Renal cortical epithelial cell (primary cell): ENCODE results near the gene RNFT2. TPM values are rescaled to one million over a fixed set of nuclear protein-coding genes. Genes with fewer than 3 reads are reported as not detected.

Experiments used
- DNase-seq: peaks from one replicate; pipeline ENCODE4 v3.0.0-alpha.2; 2011; ENCODE audit warnings: low read depth
- total RNA-seq: library from RNA; depleted of rRNA; stranded (reverse); fragments of >200 nt; gene quantifications from 2 replicates; pipeline ENCODE4 v1.2.3, GENCODE V29; 2014

The RNFT2 gene
- total RNA-seq, 1 donor from 2014 or later: 5.6 TPM

- DNase-seq: no peak
These were observed 138.2 kb downstream of the RNFT2 start for GRCh38 chr12:116876151-116876869.

DNA sequence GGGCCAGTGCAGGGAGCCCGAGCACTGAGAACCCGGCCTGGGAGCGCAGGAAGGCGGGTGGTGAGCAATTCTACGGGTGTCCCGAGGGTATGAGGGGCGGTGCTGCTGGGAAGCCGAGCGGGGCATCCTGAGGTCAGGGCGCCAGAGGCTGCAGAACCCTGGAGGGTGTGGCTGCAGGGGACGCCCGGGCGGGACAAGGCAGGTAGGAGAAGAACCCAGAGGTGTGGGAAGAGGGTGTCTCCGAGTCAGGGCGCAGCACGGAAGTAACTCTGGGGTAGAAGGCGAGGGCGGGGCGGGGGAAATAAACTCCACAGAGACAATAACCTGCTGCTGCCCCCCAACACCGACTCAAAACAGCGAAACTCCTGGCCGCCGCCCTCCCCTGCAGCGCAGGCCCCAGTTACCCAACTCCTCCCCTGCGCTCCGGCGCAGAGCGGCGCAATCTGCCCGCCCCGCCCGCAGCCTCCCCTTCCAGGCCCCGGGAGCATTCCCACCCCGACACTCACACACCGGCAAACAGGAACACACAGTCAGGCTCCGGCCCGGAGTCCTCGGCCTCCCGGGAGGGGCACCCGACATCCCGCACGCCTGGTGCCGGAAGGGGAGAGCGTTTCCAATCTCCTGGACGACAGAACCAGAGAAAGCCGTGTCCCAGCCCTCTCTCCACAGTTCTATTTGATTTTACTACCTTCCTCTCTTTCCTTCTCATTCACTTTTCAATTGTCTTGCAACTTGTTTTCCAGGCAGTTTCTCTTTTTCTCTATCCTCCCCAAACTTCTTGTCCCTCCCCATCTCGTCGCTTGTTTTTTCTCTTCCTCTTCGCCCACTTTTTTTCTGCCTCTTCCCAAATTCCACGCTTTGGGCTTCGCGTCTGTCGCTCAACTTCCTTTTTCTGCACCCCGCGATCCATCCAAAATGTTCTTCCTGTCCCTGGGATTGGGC is 140.7 kb downstream of the RNFT2 start:
- no peak for DNase-seq

GRCh38 chr12:116879509-116880212 is 141.5 kb downstream of the RNFT2 start:
- DNase-seq: no peak

- DNase-seq: no peak
These were observed 142.2 kb downstream of the RNFT2 start for GRCh38 chr12:116880213-116880816.

GRCh38 chr12:116880817-116881324 is 142.8 kb downstream of the RNFT2 start:
- no peak for DNase-seq

GRCh38 chr12:116881325-116881876 is 143.3 kb downstream of the RNFT2 start, which contains the start of gene HRK:
Gene HRK, minus strand, starts transcription at chr12:116881441. Its CDS starts 134 bp downstream, at chr12:116881307.
- DNase-seq: no peak

DNA sequence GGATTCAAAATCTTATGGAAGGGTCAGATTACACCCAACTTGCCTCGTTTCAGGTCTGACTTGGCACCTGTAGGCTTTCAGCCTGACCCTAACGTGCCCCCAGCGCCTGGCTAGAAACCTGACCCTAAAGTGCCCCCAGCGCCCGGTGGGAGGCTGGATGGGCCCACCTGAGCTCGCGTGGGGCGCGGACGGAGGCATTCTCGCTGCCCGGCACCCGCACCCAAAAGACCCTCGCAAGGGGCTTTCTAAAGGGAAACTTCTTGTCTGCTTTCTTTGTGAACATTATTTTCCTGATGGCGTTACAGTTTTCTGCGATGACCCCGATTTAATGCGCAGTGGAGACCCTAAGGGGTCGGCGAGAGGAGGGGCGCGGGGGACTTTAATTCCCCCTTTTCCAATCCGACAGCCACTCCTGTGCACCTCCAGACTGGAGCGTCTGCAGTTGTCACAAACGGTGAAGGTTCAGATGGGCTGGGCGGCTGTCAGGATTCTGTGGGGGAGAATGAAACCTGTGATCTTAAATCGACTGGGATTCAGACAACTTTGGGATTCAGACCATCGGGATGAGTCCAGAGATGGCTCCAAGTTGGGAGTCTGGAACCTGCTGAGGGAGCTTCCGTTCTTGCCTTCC is 143.9 kb downstream of the RNFT2 start:
- no peak for DNase-seq

DNA sequence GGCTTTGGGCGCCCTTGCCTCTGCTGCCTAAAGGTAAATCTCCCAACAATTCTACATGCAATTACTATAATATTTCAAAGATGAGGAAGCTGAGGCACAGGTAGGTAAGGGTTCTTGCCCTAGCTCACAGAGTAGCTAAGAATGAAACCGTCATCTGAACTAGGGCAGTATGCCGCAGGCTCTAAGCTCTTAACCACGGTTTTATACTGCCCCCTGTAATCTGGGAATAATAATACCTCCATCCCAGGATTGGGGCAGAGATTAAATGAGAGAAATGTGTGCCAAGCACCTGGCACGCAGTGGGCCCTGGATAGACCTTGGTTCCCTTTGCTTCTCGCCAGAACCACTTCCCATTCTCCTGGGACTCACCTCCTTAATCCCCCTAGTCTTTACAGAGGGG is 144.6 kb downstream of the RNFT2 start:
- DNase-seq: peak; percentile 22

GRCh38 chr12:116884871-116885270 is 146.8 kb downstream of the RNFT2 start:
- no peak for DNase-seq

DNA sequence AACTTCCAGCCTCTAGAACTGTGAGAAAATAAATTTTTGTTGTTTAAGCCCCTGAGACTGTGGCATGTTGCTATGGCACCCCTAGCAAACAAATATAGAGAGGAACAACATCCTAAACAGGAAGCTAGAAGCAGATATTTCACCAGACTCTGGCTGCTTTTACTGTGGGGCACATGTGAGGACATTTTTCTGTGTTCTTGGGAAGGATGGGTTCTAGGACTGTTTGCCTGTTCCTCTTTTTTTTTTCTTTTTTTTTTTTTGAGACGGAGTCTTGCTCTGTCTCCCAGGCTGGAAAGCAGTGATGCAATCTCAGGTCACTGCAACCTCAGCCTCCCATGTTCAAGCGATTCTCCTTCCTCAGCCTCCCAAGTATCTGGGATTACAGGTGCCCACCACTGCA is 147.4 kb downstream of the RNFT2 start:
- no peak for DNase-seq

DNA sequence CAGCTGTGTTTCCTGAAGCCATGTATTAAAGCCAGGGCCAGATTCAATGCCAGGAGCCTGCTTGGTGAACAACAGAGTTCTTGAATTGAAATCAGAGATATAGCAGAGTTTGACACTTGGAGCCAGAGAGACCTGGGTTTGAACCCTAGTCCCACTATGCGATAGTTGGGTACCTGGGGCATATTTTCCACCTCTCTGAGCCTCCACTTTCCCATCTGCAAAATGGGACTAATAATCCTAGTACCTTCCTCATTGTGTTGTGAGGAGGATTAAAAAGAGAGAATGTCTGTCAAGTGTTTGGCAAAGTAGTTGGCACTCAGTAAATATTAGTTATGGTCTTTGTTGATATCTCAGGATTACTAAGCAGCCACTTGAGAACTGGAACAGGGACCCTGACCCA is 149.1 kb downstream of the RNFT2 start:
- no peak for DNase-seq

GRCh38 chr12:116887897-116888296 is 149.8 kb downstream of the RNFT2 start:
- DNase-seq: no peak

GRCh38 chr12:116890330-116890729 is 152.2 kb downstream of the RNFT2 start:
- DNase-seq: no peak

DNA sequence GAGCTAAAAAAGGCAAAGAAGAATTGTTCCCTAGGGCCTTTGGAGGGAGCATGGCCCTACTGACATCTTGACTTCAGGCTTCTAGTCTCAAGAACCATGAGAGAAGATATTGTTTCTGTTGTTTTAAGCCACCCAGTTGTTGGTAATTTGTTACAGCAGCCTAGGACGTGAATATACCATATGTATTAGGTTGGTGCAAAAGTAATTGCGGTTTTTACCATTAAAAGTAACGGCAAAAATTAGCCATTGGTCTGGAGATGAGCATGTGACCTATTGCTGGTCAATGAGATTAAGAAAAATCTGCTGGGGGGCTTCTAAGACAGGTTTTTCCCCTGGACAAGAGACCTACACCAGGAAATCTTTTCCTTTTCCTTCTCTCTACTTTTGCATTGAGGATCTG is 152.9 kb downstream of the RNFT2 start:
- DNase-seq: no peak

DNA sequence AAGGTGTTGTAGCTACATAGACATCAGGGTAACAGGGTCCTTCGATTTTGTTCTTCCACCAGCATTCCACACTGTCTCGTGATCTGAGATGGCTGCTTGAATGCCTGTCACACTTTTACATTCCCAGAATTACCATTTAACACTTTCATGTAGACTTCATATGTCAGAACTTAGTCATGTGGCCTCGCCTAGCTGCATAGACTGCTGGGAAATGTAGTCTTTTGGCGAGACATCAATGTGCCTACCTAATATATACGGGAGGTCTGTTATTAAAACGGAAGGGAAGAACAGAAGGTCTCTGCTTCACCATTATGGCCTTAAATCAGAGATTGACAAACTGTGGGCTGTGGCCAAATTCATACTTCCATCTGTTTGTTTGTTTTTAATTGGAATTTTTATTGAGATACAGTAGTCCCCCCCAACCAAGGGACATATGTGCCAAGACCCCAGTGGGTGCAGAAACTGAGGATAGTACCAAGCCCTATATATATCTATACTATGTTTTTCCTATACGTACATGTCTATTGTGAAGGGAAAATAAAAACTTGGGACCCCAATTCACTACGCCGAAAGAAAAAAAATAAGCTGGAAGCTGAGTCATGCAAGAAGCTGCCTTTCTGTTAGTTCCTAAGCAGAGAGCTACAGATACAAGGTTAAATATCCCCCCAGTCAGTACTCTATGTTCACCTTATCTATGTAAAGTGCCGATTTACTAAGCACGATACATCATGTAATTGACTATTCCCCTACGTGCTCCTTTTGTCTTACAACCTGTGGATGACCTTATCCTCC is 154.4 kb downstream of the RNFT2 start:
- DNase-seq: no peak

DNA sequence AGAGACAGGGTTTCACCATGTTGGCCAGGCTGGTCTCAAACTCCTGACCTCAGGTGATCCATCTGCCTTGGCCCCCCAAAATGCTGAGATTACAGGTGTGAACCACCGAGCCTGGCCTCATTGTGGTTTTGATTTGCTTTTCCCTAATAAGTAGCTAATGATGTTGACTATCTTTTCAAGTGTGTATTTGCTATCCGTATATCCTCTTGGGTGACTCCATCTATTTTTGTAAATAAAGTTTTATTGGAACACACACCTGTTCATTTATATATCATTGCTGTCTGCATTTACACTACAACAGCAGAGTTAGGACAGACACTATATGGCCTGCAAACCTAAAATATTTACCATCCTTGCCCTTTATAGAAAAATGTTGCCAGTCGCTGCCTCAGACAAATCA is 156.8 kb downstream of the RNFT2 start:
- no peak for DNase-seq

DNA sequence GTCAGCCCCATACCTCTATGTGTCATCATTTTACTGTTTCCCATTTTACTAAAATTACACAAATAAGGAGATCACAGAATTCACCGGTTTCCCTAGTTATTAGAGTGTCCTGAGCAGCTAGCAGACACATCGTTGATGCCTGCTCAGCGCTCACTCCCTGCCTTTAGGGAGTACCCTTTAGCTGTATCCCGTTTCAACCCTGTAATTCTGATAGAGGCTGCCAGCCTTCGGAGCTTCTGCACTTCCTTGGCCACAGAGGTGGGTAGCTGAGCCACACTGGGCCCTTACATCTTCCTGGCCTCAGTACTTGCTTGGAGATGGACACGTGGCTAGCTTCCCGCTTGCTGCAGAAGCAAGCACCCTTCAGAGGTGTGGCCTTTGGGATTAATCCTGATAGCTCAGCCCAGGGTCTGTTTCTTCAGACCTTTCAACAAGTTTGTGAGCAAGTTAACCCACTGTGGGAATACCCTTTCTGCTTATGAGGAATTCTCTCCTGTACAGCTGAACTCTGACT is 158.4 kb downstream of the RNFT2 start:
- DNase-seq: no peak

GRCh38 chr12:116897476-116897875 is 159.4 kb downstream of the RNFT2 start:
- DNase-seq: no peak

GRCh38 chr12:116898669-116899068 is 160.6 kb downstream of the RNFT2 start:
- no peak for DNase-seq

DNA sequence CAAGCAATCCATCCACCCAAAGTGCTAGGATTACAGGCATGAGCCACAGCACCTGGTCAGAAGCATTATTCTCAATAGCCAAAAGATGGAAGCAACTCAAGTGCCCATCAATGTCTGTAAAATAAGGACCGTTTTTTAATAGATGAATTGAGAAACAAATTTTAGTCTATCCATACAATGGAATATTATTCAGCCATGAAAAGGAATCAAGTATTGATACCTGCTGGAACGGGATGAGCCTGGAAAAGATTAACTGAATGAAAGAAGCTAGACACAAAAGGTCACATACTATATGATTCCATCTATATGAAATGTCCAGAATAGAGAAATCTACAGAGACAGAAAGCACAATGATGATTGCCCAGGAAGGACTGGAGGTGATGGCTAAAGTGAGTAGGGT is 163.5 kb downstream of the RNFT2 start:
- no peak for DNase-seq
